Panc1 (cell line): ENCODE results near the gene COL13A1.

Experiments used
- CTCF ChIP-seq: fragments of 450-650 bp; IDR thresholded peaks from 2 replicates; pipeline ENCODE4 v1.5.1; 2017; ENCODE audit warnings: mild to moderate bottlenecking
- REST ChIP-seq, 2 experiments: IDR thresholded peaks; 2 replicates each; pipeline ENCODE4 v1.6.1; 2011 to 2012; ENCODE audit warnings: low read depth in 2 of 2, control low read depth in 1 of 2, low read length in 1 of 2, mild to moderate bottlenecking in 1 of 2, moderate library complexity in 1 of 2; ENCODE audit not compliant: insufficient read depth in 1 of 2

- TF ChIP-seq CTCF (peak; percentile 61), REST (IDR thresholded peaks at IDR 0.05; ENCODE audit: insufficient read depth in 1 of 2, low read depth in 2 of 2, low read length in 1 of 2) (no peak)
These were observed 14.9 kb upstream of the COL13A1 start for GRCh38 chr10:69786791-69787190.
